Measurements from ENCODE around the gene SLC7A7. TPM values are rescaled to one million over a fixed set of nuclear protein-coding genes. Genes with fewer than 3 reads are reported as not detected.
"Not testable (repeated sequence)": the region's sequence is repeated elsewhere in the genome, so short reads cannot be mapped to it uniquely, and the experiment has no call there.

The SLC7A7 gene
- total RNA-seq, 2 experiments from 2014 or later: 0.23 TPM; not detected in 1

DNA sequence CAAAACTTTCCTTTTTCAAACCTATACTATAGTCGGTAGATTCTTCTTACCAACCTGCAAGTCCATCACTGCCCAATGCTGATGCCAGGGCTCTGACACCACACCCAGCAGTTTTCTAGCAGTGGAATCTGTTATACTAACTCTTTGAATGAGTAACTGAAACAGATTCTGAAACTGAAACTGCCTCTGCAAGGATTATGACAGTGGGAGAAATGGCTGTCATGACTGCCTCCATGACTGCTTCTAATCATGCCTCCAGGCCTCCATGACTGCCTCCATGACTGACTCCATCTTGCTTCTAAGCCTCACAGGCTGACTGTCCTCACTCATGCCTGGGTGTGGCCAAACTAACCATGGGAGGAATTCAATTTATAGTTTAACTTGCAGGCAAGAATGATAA lies 78.2 kb downstream of the SLC7A7 start:
- Mint-ChIP-seq H3K27me3 (ENCODE audit: low read depth) (peaks cover 5% of the 10 kb centered on the region), H3K4me3 (no peak overlapping the region), H3K9me3 (ENCODE audit: insufficient read depth) (no peaks in the 10 kb centered on the region), H3K27ac (peak overlapping the region; percentile 89), H3K36me3 (ENCODE audit: low read depth) (peaks cover 3% of the 10 kb centered on the region), H3K4me1 (ENCODE audit: low read depth) (peaks cover 21% of the 10 kb centered on the region)
- ChIA-PET CTCF (no interaction called here), POLR2A (no interaction called here)
- ATAC-seq (peak; percentile 84), DNase-seq (peak; percentile 40)

DNA sequence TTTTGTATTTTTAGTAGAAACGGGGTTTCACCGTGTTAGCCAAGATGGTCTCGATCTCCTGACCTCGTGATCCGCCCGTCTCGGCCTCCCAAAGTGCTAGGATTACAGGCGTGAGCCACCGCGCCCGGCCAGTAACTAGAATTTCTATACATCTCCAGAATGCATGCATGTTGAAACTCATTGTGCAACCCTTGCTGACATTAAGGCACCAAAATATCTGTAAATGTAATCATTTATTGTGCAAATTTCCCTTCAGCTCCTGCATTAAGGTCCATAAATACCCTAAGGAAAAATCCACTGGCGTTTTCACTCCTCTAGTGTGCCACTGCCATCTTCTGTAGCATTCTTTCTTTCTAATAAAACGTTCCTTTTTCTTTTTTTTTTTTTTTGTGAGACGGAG lies 78.9 kb downstream of the SLC7A7 start:
- H3K36me3 Mint-ChIP-seq (ENCODE audit: low read depth); POLR2A ChIA-PET; CTCF ChIA-PET; DNase-seq; H3K9me3 Mint-ChIP-seq (ENCODE audit: insufficient read depth); H3K27me3 Mint-ChIP-seq (ENCODE audit: low read depth); H3K4me3 Mint-ChIP-seq; H3K27ac Mint-ChIP-seq; ATAC-seq: not testable (repeated sequence)
- peaks cover 21% of the 10 kb centered on the region for H3K4me1 Mint-ChIP-seq (ENCODE audit: low read depth)

DNA sequence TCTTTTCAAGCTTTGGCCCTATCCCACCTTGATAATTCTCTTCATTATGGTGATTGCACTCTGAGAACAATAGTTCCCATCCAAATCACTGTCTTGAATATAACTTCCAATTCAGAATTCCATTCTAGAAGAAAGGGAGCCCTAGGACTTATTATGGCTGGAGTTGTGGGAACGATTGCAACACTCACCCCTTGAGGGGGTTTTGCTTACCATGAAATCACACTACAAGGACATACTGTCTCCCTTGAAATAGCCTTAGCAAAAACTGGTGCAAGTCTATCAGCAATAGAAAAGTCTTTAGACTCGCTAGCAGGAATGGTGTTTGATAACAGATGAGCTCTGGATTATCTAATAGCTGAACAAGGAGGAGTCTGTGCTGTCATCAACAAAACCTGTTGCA lies 80.1 kb downstream of the SLC7A7 start:
- H3K4me1 Mint-ChIP-seq (ENCODE audit: low read depth): peaks cover 21% of the 10 kb centered on the region
- H3K36me3 Mint-ChIP-seq (ENCODE audit: low read depth): peaks cover 3% of the 10 kb centered on the region
- DNase-seq (no peak), ATAC-seq (no peak)
- no peak overlapping the region for H3K27ac Mint-ChIP-seq
- H3K9me3 Mint-ChIP-seq (ENCODE audit: insufficient read depth): no peaks in the 10 kb centered on the region
- POLR2A ChIA-PET: interaction anchor here (0.6 kb wide), 1 partner anchor 29 kb away, joined by 3 read pairs; no protein-coding TSS in a partner anchor
- CTCF ChIA-PET: no interaction called here
- H3K4me3 Mint-ChIP-seq: no peak overlapping the region
- peaks cover 5% of the 10 kb centered on the region for H3K27me3 Mint-ChIP-seq (ENCODE audit: low read depth)

DNA sequence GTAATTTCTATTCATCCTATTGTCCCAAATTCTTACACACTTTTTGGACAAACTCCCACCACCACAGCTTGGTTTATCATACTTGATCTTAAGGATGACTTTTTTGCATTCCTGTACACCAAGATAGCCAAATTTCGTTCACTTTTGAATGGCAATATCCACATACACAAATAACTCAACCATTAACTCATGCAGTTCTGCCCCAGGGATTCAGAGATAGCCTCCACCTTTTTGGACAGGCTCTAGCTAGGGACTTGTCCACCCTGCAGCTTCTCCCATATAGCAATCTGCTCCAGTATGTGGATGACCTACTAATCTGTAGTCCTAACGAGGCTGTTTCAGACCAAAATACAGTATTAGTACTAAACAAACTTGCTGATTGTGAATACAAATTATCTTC lies 81.4 kb downstream of the SLC7A7 start:
- ChIA-PET POLR2A (no interaction called here), CTCF (no interaction called here)
- Mint-ChIP-seq H3K27me3 (ENCODE audit: low read depth) (peaks cover 5% of the 10 kb centered on the region), H3K4me1 (ENCODE audit: low read depth) (peaks cover 10% of the 10 kb centered on the region), H3K4me3 (no peak overlapping the region), H3K9me3 (ENCODE audit: insufficient read depth) (no peaks in the 10 kb centered on the region), H3K27ac (no peak overlapping the region), H3K36me3 (ENCODE audit: low read depth) (peaks cover 3% of the 10 kb centered on the region)
- ATAC-seq: no peak
- no peak for DNase-seq

DNA sequence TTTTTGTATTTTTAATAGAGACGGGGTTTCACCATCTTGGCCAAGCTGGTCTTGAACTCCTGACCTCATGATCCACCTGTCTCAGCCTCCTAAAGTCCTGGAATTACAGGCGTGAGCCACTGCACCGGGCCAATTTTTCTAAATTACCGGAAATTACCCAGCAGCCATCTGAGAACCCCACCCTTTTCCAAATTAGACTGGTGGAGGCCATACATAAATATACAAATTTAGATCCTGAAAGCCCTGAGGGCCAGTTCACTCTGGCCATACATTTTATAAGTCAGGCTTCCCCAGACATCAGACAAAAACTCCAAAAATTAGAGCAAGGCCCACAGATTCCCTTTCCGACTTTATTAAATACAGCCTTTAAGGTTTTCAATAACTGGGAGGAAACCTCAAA lies 83.2 kb downstream of the SLC7A7 start:
- H3K27me3 Mint-ChIP-seq (ENCODE audit: low read depth); DNase-seq; POLR2A ChIA-PET; H3K27ac Mint-ChIP-seq; H3K9me3 Mint-ChIP-seq (ENCODE audit: insufficient read depth); H3K36me3 Mint-ChIP-seq (ENCODE audit: low read depth); H3K4me3 Mint-ChIP-seq; ATAC-seq; H3K4me1 Mint-ChIP-seq (ENCODE audit: low read depth): not testable (repeated sequence)
- CTCF ChIA-PET: interaction anchor here (1.1 kb wide), 1 partner anchor 162 kb away, joined by 4 read pairs; no protein-coding TSS in a partner anchor

DNA sequence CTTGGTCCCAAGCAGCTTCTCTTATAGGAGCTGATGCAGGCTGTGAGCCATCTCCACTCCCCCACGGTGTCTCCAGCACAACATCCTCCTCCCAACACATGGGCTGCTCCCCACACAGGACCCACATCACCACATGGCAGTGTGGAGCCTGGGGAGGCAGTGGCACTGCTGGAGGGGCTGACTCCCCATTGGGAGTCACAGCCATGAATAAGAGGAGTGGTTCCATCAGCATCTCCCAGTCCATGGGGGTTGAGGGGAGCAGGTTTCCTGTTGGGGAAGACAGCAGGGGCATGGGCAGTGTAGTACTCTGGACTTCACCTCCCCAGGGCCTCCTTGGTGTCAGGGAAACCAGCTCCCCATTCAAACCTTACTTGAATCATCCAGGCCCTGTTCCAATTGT lies 89.2 kb downstream of the SLC7A7 start:
- H3K4me1 Mint-ChIP-seq (ENCODE audit: low read depth): no peaks in the 10 kb centered on the region
- peaks cover 3% of the 10 kb centered on the region for H3K27me3 Mint-ChIP-seq (ENCODE audit: low read depth)
- no peak for DNase-seq
- no peaks in the 10 kb centered on the region for H3K36me3 Mint-ChIP-seq (ENCODE audit: low read depth)
- ChIA-PET CTCF (no interaction called here), POLR2A (interaction anchor here (0.7 kb wide), 1 partner anchor 40 kb away, joined by 3 read pairs; no protein-coding TSS in a partner anchor)
- ATAC-seq: no peak
- H3K9me3 Mint-ChIP-seq (ENCODE audit: insufficient read depth): no peaks in the 10 kb centered on the region
- no peak overlapping the region for H3K4me3 Mint-ChIP-seq
- H3K27ac Mint-ChIP-seq: no peak overlapping the region

DNA sequence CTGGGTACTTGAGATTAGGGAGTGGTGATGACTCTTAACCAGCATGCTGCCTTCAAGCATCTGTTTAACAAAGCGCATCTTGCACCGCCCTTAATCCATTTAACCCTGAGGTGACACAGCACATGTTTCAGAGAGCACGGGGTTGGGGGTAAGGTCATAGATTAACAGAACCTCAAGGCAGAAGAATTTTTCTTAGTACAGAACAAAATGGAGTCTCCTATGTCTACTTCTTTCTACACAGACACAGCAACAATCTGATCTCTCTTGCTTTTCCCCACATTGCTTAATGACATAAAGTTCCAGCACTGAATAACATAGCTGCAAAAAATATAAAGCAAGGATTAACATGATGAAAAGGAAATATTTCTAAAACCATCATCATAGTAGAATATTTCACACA lies 89.9 kb downstream of the SLC7A7 start:
- CTCF ChIA-PET: not testable (repeated sequence)

DNA sequence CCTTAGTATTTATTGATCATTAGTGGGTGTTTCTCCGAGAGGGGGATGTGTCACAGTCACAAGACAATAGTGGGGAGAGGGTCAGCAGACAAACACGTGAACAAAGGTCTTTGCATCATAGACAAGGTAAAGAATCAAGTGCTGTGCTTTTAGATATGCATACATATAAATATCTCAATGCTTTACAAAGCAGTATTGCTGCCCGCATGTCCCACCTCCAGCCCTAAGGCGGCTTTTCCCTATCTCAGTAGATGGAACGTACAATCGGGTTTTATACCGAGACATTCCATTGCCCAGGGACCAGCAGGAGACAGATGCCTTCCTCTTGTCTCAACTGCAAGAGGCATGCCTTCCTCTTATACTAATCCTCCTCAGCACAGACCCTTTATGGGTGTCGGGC lies 90.4 kb downstream of the SLC7A7 start:
- H3K4me1 Mint-ChIP-seq (ENCODE audit: low read depth); POLR2A ChIA-PET; H3K4me3 Mint-ChIP-seq; H3K27ac Mint-ChIP-seq; H3K27me3 Mint-ChIP-seq (ENCODE audit: low read depth); CTCF ChIA-PET; H3K9me3 Mint-ChIP-seq (ENCODE audit: insufficient read depth); H3K36me3 Mint-ChIP-seq (ENCODE audit: low read depth); DNase-seq; ATAC-seq: not testable (repeated sequence)

More for the DNA sequence above, 89.9 kb downstream of the SLC7A7 start:
- H3K9me3 Mint-ChIP-seq (ENCODE audit: insufficient read depth); H3K4me3 Mint-ChIP-seq; ATAC-seq; DNase-seq; H3K27me3 Mint-ChIP-seq (ENCODE audit: low read depth); H3K36me3 Mint-ChIP-seq (ENCODE audit: low read depth); POLR2A ChIA-PET; H3K4me1 Mint-ChIP-seq (ENCODE audit: low read depth); H3K27ac Mint-ChIP-seq: not testable (repeated sequence)

DNA sequence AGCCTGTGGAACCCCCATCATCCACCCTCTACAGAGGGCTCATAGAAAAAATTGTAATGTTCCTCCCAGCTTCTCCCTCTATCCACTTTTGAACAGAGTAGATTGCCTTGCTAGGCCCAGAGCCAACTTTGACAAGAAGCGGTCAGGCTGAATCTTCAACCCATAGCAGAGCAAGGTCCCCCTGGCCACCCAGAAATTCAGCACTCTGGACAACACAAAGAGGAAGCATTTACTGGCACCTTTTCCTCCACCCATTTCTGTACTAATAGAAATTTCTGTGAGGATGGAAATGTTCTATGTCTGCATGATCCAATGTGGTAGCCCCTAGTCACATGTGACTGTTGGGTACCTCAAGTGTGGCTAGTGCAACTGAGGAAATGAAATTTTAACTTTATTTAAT lies 91.4 kb downstream of the SLC7A7 start:
- ChIA-PET CTCF (no interaction called here), POLR2A (no interaction called here)
- Mint-ChIP-seq H3K9me3 (ENCODE audit: insufficient read depth) (no peaks in the 10 kb centered on the region), H3K27me3 (ENCODE audit: low read depth) (peaks cover 6% of the 10 kb centered on the region), H3K27ac (no peak overlapping the region), H3K4me3 (no peak overlapping the region), H3K4me1 (ENCODE audit: low read depth) (no peaks in the 10 kb centered on the region), H3K36me3 (ENCODE audit: low read depth) (no peaks in the 10 kb centered on the region)
- no peak for DNase-seq
- no peak for ATAC-seq

Other genes starting within 250 kb of the SLC7A7 start
- gene DAD1, start 226.2 kb downstream of the SLC7A7 start, total RNA-seq: 100 to 1,000 TPM; 130 to 147 TPM
- gene ABHD4, start 217.1 kb downstream of the SLC7A7 start, total RNA-seq: 1 to 10 TPM; 8.0 to 8.5 TPM
- gene OR6J1, start 171.1 kb downstream of the SLC7A7 start, total RNA-seq: not detected
- 100 to 1,000 TPM; 104 to 107 TPM for gene OXA1L, start 48.7 kb downstream of the SLC7A7 start, total RNA-seq
- 10 to 100 TPM; 93.9 to 97.3 TPM for gene MRPL52, start 14.5 kb upstream of the SLC7A7 start, total RNA-seq
- 1 to 10 TPM; 1.8 to 2.4 TPM for gene MMP14, start 21.1 kb upstream of the SLC7A7 start, total RNA-seq
- gene LRP10, start 56.3 kb upstream of the SLC7A7 start, total RNA-seq: 10 to 100 TPM; 37.1 to 40.7 TPM
- under 1 TPM; 0.21 to 0.61 TPM for gene REM2, start 67.8 kb upstream of the SLC7A7 start, total RNA-seq
- gene RBM23, start 103.7 kb upstream of the SLC7A7 start, total RNA-seq: 10 to 100 TPM; 77.1 to 81.2 TPM
- 10 to 100 TPM; 55.5 to 64.9 TPM for gene PRMT5, start 113.9 kb upstream of the SLC7A7 start, total RNA-seq
- 10 to 100 TPM; 74.7 to 79.1 TPM for gene HAUS4, start 141.7 kb upstream of the SLC7A7 start, total RNA-seq
- 1 to 10 TPM in 1 of 2 experiments, under 1 TPM in 1; 0.74 to 1.4 TPM for gene AJUBA, start 167.1 kb upstream of the SLC7A7 start, total RNA-seq
- 1 to 10 TPM; 7.8 to 9.0 TPM for gene C14orf93, start 194.7 kb upstream of the SLC7A7 start, total RNA-seq
- 10 to 100 TPM; 64.5 to 74.5 TPM for gene PSMB5, start 219.5 kb upstream of the SLC7A7 start, total RNA-seq
- not detected for gene PSMB11, start 226.8 kb upstream of the SLC7A7 start, total RNA-seq
- 1 to 10 TPM; 1.6 to 1.8 TPM for gene CDH24, start 242.1 kb upstream of the SLC7A7 start, total RNA-seq